HCT116 (cell line): ENCODE measurements around the gene UVRAG. TPM values are rescaled to one million over a fixed set of nuclear protein-coding genes. Genes with fewer than 3 reads are reported as not detected.
A peak's percentile ranks its signal among the peaks of the same experiment; 100 is the strongest.

Experiments
- ATAC-seq: fragments of 200-7000 bp; cut with Tn5 transposase; 2 replicates; pipeline ENCODE4 v1.9.1; 2020; ENCODE audit warnings: mild to moderate bottlenecking, moderate library complexity
- BruUV-seq: library from RNA; stranded (reverse); fragments of 400-500 nt; replicated peaks from 2 replicates; lab custom pipeline; 2021; lab: Mats Ljungman, UMichigan
- CTCF ChIA-PET: fragments of 300-600 bp; sonication (Branson Sonifier 250); formaldehyde crosslinking; loops from one replicate; lab custom pipeline; 2021; ENCODE audit warnings: antibody characterized with exemption; lab: Charles Lee
- POLR2A ChIA-PET: fragments of 300-600, 350-600 bp; sonication (Branson Sonifier 250); formaldehyde crosslinking; loops from one replicate; lab custom pipeline; 2021; ENCODE audit warnings: antibody characterized with exemption; lab: Charles Lee
- RAD21 ChIA-PET, 2 experiments: fragments of 300-600 bp; sonication (Branson Sonifier 250); formaldehyde crosslinking; loops; one replicate each; lab custom pipeline; 2023; ENCODE audit warnings: low total read pairs in 2 of 2; ENCODE audit not compliant: uncharacterized antibody in 2 of 2, unreplicated experiment in 2 of 2, low non-redundant PET in 1 of 2; lab: Charles Lee
- DNase-seq: peaks from one replicate; pipeline ENCODE4 v3.0.0-alpha.2; 2010; ENCODE audit warnings: low read depth, low spot score
- H2AFZ ChIP-seq: fragments of 200-600 bp; shearing (Covaris generic), sonication (generic); 2 replicates; pipeline ENCODE4 v1.6.1; 2017; ENCODE audit warnings: low read depth, mixed run types, mixed read lengths, antibody characterized with exemption, low read length; ENCODE audit not compliant: poor library complexity, severe bottlenecking
- H3K27ac ChIP-seq: 2 replicates; pipeline ENCODE4 v1.5.1; 2012; ENCODE audit warnings: low read depth, low read length
- H3K27me3 ChIP-seq: fragments of 200-600 bp; sonication (generic); 2 replicates; pipeline ENCODE4 v1.6.1; 2016; ENCODE audit warnings: mixed run types, low read length, mixed read lengths; ENCODE audit not compliant: insufficient read depth
- H3K36me3 ChIP-seq, 2 experiments: fragments of 200-500 bp in 1 of 2; fragments of 200-600 bp in 1 of 2; sonication (Bioruptor generic) in 1 of 2; sonication (generic) in 1 of 2; 2 replicates each; pipeline versions ENCODE4 v1.5.1 to v1.6.1; 2014 to 2016; ENCODE audit warnings: low read length in 2 of 2, inconsistent platforms in 1 of 2, mixed read lengths in 1 of 2, mixed run types in 1 of 2; ENCODE audit not compliant: insufficient read depth in 2 of 2, control insufficient read depth in 1 of 2
- H3K4me1 ChIP-seq, 2 experiments: fragments of 200-600 bp in 1 of 2; sonication (generic) in 1 of 2; 2 replicates each; pipeline versions ENCODE4 v1.5.1 to v1.6.1; 2012 to 2017; ENCODE audit warnings: low read length in 2 of 2, inconsistent platforms in 1 of 2, mild to moderate bottlenecking in 1 of 2, mixed read lengths in 1 of 2, mixed run types in 1 of 2, moderate library complexity in 1 of 2; ENCODE audit not compliant: insufficient read depth in 2 of 2, control insufficient read depth in 1 of 2
- H3K4me2 ChIP-seq: fragments of 200-600 bp; sonication (generic); 2 replicates; pipeline ENCODE4 v1.6.1; 2017; ENCODE audit warnings: mixed run types, low read length, mixed read lengths
- H3K4me3 ChIP-seq, 2 experiments: fragments of 200-600 bp in 1 of 2; sonication (generic) in 1 of 2; replicated peaks in 1 of 2; 2 replicates each; pipeline ENCODE4 v1.5.1; 2011 to 2016; ENCODE audit warnings: low read length in 2 of 2, control low read depth in 1 of 2, low read depth in 1 of 2, mild to moderate bottlenecking in 1 of 2, mixed read lengths in 1 of 2, mixed run types in 1 of 2
- H3K79me2 ChIP-seq: fragments of 200-600 bp; sonication (generic); 2 replicates; pipeline ENCODE4 v1.6.1; 2017; ENCODE audit warnings: mild to moderate bottlenecking, mixed run types, low read length, moderate library complexity, mixed read lengths; ENCODE audit not compliant: insufficient read depth
- H3K9ac ChIP-seq: fragments of 200-600 bp; sonication (generic); 2 replicates; pipeline ENCODE4 v1.6.1; 2016; ENCODE audit warnings: low read length, mixed read lengths
- H3K9me2 ChIP-seq: fragments of 200-600 bp; sonication (generic), shearing (Covaris generic); 2 replicates; pipeline ENCODE4 v1.6.1; 2017; ENCODE audit warnings: mixed run types, mild to moderate bottlenecking, moderate library complexity; ENCODE audit not compliant: insufficient read depth
- H3K9me3 ChIP-seq, 2 experiments: fragments of 200-500 bp in 1 of 2; fragments of 200-600 bp in 1 of 2; sonication (Bioruptor generic) in 1 of 2; sonication (generic) in 1 of 2; 2 replicates each; pipeline ENCODE4 v1.6.1; 2014 to 2017; ENCODE audit warnings: low read length in 2 of 2, mixed read lengths in 2 of 2, inconsistent platforms in 1 of 2, low read depth in 1 of 2, mild to moderate bottlenecking in 1 of 2, mixed run types in 1 of 2, moderate library complexity in 1 of 2; ENCODE audit not compliant: control insufficient read depth in 1 of 2, insufficient read depth in 1 of 2
- H4K20me1 ChIP-seq: fragments of 200-600 bp; sonication (generic), shearing (Covaris generic); 2 replicates; pipeline ENCODE4 v1.6.1; 2017; ENCODE audit warnings: mixed run types, mild to moderate bottlenecking, moderate library complexity; ENCODE audit not compliant: insufficient read depth
- CEBPB ChIP-seq: IDR thresholded peaks from 2 replicates; pipeline ENCODE4 v1.6.1; 2012; ENCODE audit warnings: low read depth
- CTCF ChIP-seq, 3 experiments: fragments of 200-600 bp in 1 of 3; sonication (generic) in 1 of 3; IDR thresholded peaks in 2 of 3; conservative IDR thresholded peaks in 1 of 3; 2 replicates each; pipeline ENCODE4 v1.5.1; 2012 to 2017; ENCODE audit warnings: low read depth in 2 of 3, low read length in 2 of 3, antibody characterized with exemption in 1 of 3, borderline replicate concordance in 1 of 3, control low read depth in 1 of 3, mild to moderate bottlenecking in 1 of 3, mixed read lengths in 1 of 3, mixed run types in 1 of 3, moderate library complexity in 1 of 3; ENCODE audit not compliant: insufficient read depth in 1 of 3
- JUND ChIP-seq: IDR thresholded peaks from 2 replicates; pipeline ENCODE4 v1.6.1; 2012
- POLR2AphosphoS5 ChIP-seq: IDR thresholded peaks from 2 replicates; pipeline ENCODE4 v1.6.1; 2011; ENCODE audit warnings: mild to moderate bottlenecking, low read depth, low read length, moderate library complexity
- REST ChIP-seq: IDR thresholded peaks from 2 replicates; pipeline ENCODE4 v1.6.1; 2012; ENCODE audit warnings: low read depth
- SIN3A ChIP-seq: IDR thresholded peaks from 2 replicates; pipeline ENCODE4 v1.6.1; 2012; ENCODE audit warnings: low read depth
- ZBTB33 ChIP-seq: IDR thresholded peaks from 2 replicates; pipeline ENCODE4 v1.6.1; 2011; ENCODE audit warnings: mild to moderate bottlenecking, low read length, moderate library complexity; ENCODE audit not compliant: insufficient replicate concordance; ENCODE audit errors: extremely low read depth
- ZFX ChIP-seq: fragments of 450-650 bp; IDR thresholded peaks from 2 replicates; pipeline ENCODE4 v1.6.1; 2017
- ZNF274 ChIP-seq: fragments of 200-500 bp; sonication (Bioruptor generic); IDR thresholded peaks from 2 replicates; pipeline ENCODE4 v1.6.1; 2014; ENCODE audit warnings: mild to moderate bottlenecking, low read depth, low read length, inconsistent platforms
- intact Hi-C: fragments of 100-400 bp; cut with micrococcal nuclease; formaldehyde crosslinking; loops from 2 replicates; pipeline ENCODE4 v1.10.0; 2022
- total RNA-seq: library from RNA; stranded (reverse); gene quantifications from one replicate; pipeline ENCODE4 v1.2.1, GENCODE V29; 2021; ENCODE audit not compliant: unreplicated experiment
- TF ChIP-seq, protein P1 (sequence below): IDR thresholded peaks from 2 replicates; pipeline ENCODE4 v1.6.1; 2012

The UVRAG gene
- total RNA-seq, 1 experiment from 2014 or later, result 12.3 TPM

GRCh38 chr11:75768909-75769771 is 45.9 kb upstream of the UVRAG start:
- Histone ChIP-seq H3K27me3 (peaks cover 6% of the 10 kb centered on the region; the same call in 1 of the 2 replicates), H3K9me3 (no peaks in the 10 kb centered on the region), H3K36me3 (no peaks in the 10 kb centered on the region), H3K9ac (peak overlapping the region; percentile 61), H3K27ac (peak overlapping the region; percentile 55; the same call in 1 of the 2 replicates), H3K4me3 (peak overlapping the region; percentile 35 to 54), H3K4me1 (peaks cover 9 to 17% of the 10 kb centered on the region in 2 experiments), H3K4me2 (peak overlapping the region; percentile 84), H4K20me1 (no peaks in the 10 kb centered on the region), H3K79me2 (no peaks in the 10 kb centered on the region), H3K9me2 (no peaks in the 10 kb centered on the region), H2AFZ (no peak overlapping the region)
- RAD21 ChIA-PET, result no interaction called here
- no TSS peak for BruUV-seq
- DNase-seq, result no peak
- intact Hi-C loops, result no loop called here
- TF ChIP-seq ZFX (no peak), ZBTB33 (no peak), CTCF (IDR thresholded peaks at IDR 0.05 in 2 of 3, conservative IDR thresholded peaks at IDR 0.05 in 1 of 3; ENCODE audit: borderline replicate concordance in 1 of 3, insufficient read depth in 1 of 3, low read depth in 2 of 3, low read length in 2 of 3) (no peak), POLR2AphosphoS5 (no peak), SIN3A (no peak), JUND (no peak), ZNF274 (no peak), CEBPB (no peak), REST (no peak)
- TF ChIP-seq, protein P1, sequence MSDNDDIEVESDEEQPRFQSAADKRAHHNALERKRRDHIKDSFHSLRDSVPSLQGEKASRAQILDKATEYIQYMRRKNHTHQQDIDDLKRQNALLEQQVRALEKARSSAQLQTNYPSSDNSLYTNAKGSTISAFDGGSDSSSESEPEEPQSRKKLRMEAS, result no peak
- CTCF ChIA-PET, result no interaction called here
- POLR2A ChIA-PET, result no interaction called here
- ATAC-seq, result no peak
